Panc1 (cell line): Measurements from ENCODE around the gene LRBA. TPM values are rescaled to one million over a fixed set of nuclear protein-coding genes. Genes with fewer than 3 reads are reported as not detected.

Source experiments
- ATAC-seq: fragments of 200-7000 bp; cut with Tn5 transposase; 2 replicates; pipeline ENCODE4 v1.9.1; 2020; ENCODE audit warnings: mild to moderate bottlenecking, moderate library complexity
- BruUV-seq: library from RNA; stranded (reverse); fragments of 400-500 nt; replicated peaks from 2 replicates; lab custom pipeline; 2021; lab: Mats Ljungman, UMichigan
- CTCF ChIA-PET: fragments of 300-600 bp; sonication (Branson Sonifier 250); formaldehyde crosslinking; loops from one replicate; lab custom pipeline; 2022; ENCODE audit warnings: antibody characterized with exemption; lab: Charles Lee
- POLR2A ChIA-PET: fragments of 300-600 bp; sonication (Branson Sonifier 250); formaldehyde crosslinking; loops from one replicate; lab custom pipeline; 2022; ENCODE audit warnings: antibody characterized with exemption; lab: Charles Lee
- DNase-seq: peaks from one replicate; pipeline ENCODE4 v3.0.0-alpha.2; 2010; ENCODE audit warnings: low read depth, low spot score
- H3K27ac ChIP-seq: 2 replicates; pipeline ENCODE4 v1.5.1; 2011; ENCODE audit warnings: mild to moderate bottlenecking, low read length, inconsistent platforms
- H3K27me3 ChIP-seq: fragments of 200-500 bp; sonication (Bioruptor generic); 2 replicates; pipeline ENCODE4 v1.6.0; 2014; ENCODE audit warnings: low read length, inconsistent platforms; ENCODE audit not compliant: control insufficient read depth, insufficient read depth
- H3K36me3 ChIP-seq: fragments of 200-500 bp; sonication (Bioruptor generic); 2 replicates; pipeline ENCODE4 v1.5.1; 2014; ENCODE audit warnings: inconsistent platforms, mild to moderate bottlenecking, low read length, moderate library complexity; ENCODE audit not compliant: control insufficient read depth, insufficient read depth
- H3K4me1 ChIP-seq: 2 replicates; pipeline ENCODE4 v1.5.1; 2011; ENCODE audit warnings: inconsistent platforms, mild to moderate bottlenecking, low read length, moderate library complexity; ENCODE audit not compliant: control insufficient read depth, insufficient read depth
- H3K4me3 ChIP-seq, 2 experiments: 2 replicates each; pipeline ENCODE4 v1.5.1; 2011 to 2012; ENCODE audit warnings: low read depth in 2 of 2, low read length in 2 of 2, mild to moderate bottlenecking in 2 of 2, inconsistent platforms in 1 of 2, moderate library complexity in 1 of 2
- H3K9me3 ChIP-seq: fragments of 200-500 bp; sonication (Bioruptor generic); 2 replicates; pipeline ENCODE4 v1.5.1; 2014; ENCODE audit warnings: low read depth, mild to moderate bottlenecking, inconsistent platforms, low read length, moderate library complexity; ENCODE audit not compliant: control insufficient read depth, insufficient read depth
- CTCF ChIP-seq: fragments of 450-650 bp; IDR thresholded peaks from 2 replicates; pipeline ENCODE4 v1.5.1; 2017; ENCODE audit warnings: mild to moderate bottlenecking
- POLR2AphosphoS5 ChIP-seq: IDR thresholded peaks from 2 replicates; pipeline ENCODE4 v1.6.1; 2012; ENCODE audit warnings: mild to moderate bottlenecking, low read depth, low read length, moderate library complexity
- REST ChIP-seq, 2 experiments: IDR thresholded peaks; 2 replicates each; pipeline ENCODE4 v1.6.1; 2011 to 2012; ENCODE audit warnings: low read depth in 2 of 2, control low read depth in 1 of 2, low read length in 1 of 2, mild to moderate bottlenecking in 1 of 2, moderate library complexity in 1 of 2; ENCODE audit not compliant: insufficient read depth in 1 of 2
- SIN3A ChIP-seq: IDR thresholded peaks from 2 replicates; pipeline ENCODE4 v1.6.1; 2012; ENCODE audit warnings: low read depth, mild to moderate bottlenecking, low read length, moderate library complexity, borderline replicate concordance; ENCODE audit not compliant: insufficient read depth
- TCF7L2 ChIP-seq: IDR thresholded peaks from 2 replicates; pipeline ENCODE4 v1.6.1; 2011; ENCODE audit warnings: mild to moderate bottlenecking, low read depth, low read length, inconsistent platforms
- in situ Hi-C: cut with HindIII; loops from 2 replicates; pipeline ENCODE4 v1.10.0; 2016; ENCODE audit warnings: low sequenced_read_pairs, low pct_unique_long_range_greater_than_20kb
- intact Hi-C: fragments of 100-400 bp; cut with micrococcal nuclease; formaldehyde crosslinking; loops from one replicate; pipeline ENCODE4 v1.10.0; 2022; ENCODE audit not compliant: unreplicated experiment
- total RNA-seq: library from RNA; stranded (reverse); gene quantifications from one replicate; pipeline ENCODE4 v1.2.1, GENCODE V29; 2021; ENCODE audit not compliant: unreplicated experiment

The LRBA gene
- total RNA-seq, 1 experiment from 2014 or later: 26.4 TPM

DNA sequence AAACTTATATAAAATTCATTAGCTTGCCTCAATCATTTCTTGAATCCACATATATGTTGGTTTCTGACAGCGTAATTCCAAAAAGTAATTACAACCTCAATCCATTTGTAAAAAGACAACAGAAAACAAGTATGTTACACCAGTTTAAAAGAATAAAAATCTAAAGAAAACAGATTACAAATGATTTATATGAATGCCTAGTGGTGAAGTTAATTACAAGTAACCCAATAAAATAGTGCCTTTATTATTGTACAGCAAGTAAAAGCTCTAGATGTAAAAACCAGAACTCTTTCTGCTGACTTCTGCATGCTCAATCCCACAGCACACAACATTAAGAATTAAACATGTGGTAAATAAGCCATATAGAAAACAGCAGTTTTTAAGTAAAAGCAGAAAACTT, 235.4 kb downstream of the LRBA start:
- intact Hi-C loops (no loop called here), in situ Hi-C loops (no loop called here)
- BruUV-seq: no TSS peak
- TF ChIP-seq TCF7L2 (no peak), POLR2AphosphoS5 (no peak), CTCF (no peak), SIN3A (no peak), REST (IDR thresholded peaks at IDR 0.05; ENCODE audit: insufficient read depth in 1 of 2, low read depth in 2 of 2, low read length in 1 of 2) (no peak)
- ChIA-PET CTCF (no interaction called here), POLR2A (no interaction called here)
- no peaks in the 10 kb centered on the region for H3K36me3 ChIP-seq
- no peaks in the 10 kb centered on the region for H3K27me3 ChIP-seq
- H3K27ac ChIP-seq: no peak overlapping the region
- peaks cover 10% of the 10 kb centered on the region for H3K4me1 ChIP-seq
- ATAC-seq (no peak), DNase-seq (no peak)
- H3K4me3 ChIP-seq: no peak overlapping the region
- H3K9me3 ChIP-seq: no peaks in the 10 kb centered on the region

- no peaks in the 10 kb centered on the region for H3K27me3 ChIP-seq
- ChIA-PET CTCF (no interaction called here), POLR2A (interaction anchor here (0.6 kb wide), 1 partner anchor 320 kb away, joined by 4 read pairs; no protein-coding TSS in a partner anchor)
- ATAC-seq (no peak), DNase-seq (no peak)
- H3K4me1 ChIP-seq: no peaks in the 10 kb centered on the region
- H3K4me3 ChIP-seq: no peak overlapping the region
- H3K36me3 ChIP-seq: no peaks in the 10 kb centered on the region
- in situ Hi-C loops (no loop called here), intact Hi-C loops (no loop called here)
- H3K27ac ChIP-seq: no peak overlapping the region
- no peaks in the 10 kb centered on the region for H3K9me3 ChIP-seq
- BruUV-seq: no TSS peak
- TF ChIP-seq SIN3A (no peak), REST (IDR thresholded peaks at IDR 0.05; ENCODE audit: insufficient read depth in 1 of 2, low read depth in 2 of 2, low read length in 1 of 2) (no peak), POLR2AphosphoS5 (no peak), TCF7L2 (no peak), CTCF (no peak)
Observed at GRCh38 chr4:150773729-150774449, 241.2 kb downstream of the LRBA start.
